Tongue (tissue), 2 donors: ENCODE measurements around the gene ZNF764. TPM values are rescaled to one million over a fixed set of nuclear protein-coding genes. Genes with fewer than 3 reads are reported as not detected.

Source experiments
- DNase-seq: peaks from one replicate; pipeline ENCODE4 v3.0.0-alpha.2; 2015
- total RNA-seq: library from RNA; depleted of rRNA; stranded (reverse); fragments of >200 nt; gene quantifications from one replicate; pipeline ENCODE4 v1.2.3, GENCODE V29; 2014

ZNF764 gene
- total RNA-seq, 1 donor from 2014 or later = 8.0 TPM

GRCh38 chr16:30570636-30571444 is 12.7 kb upstream of the ZNF764 start:
- peak; percentile 68 for DNase-seq

GRCh38 chr16:30569746-30570635 is 11.8 kb upstream of the ZNF764 start:
- no peak for DNase-seq

GRCh38 chr16:30569281-30569680 is 11.1 kb upstream of the ZNF764 start:
- DNase-seq = no peak

- no peak for DNase-seq
Measured at GRCh38 chr16:30567991-30568638, 9.9 kb upstream of the ZNF764 start.

- DNase-seq = no peak
Measured at GRCh38 chr16:30567160-30567990, 9.2 kb upstream of the ZNF764 start.

- DNase-seq = no peak
Measured at GRCh38 chr16:30566531-30566930, 8.4 kb upstream of the ZNF764 start.

GRCh38 chr16:30565984-30566383 is 7.8 kb upstream of the ZNF764 start:
- no peak for DNase-seq

- no peak for DNase-seq
Measured at GRCh38 chr16:30565526-30565925, 7.4 kb upstream of the ZNF764 start.

GRCh38 chr16:30562021-30562420 is 3.8 kb upstream of the ZNF764 start:
- DNase-seq = no peak

- DNase-seq = no peak
Measured at GRCh38 chr16:30561089-30561816, 3.1 kb upstream of the ZNF764 start.

GRCh38 chr16:30559690-30560089 is 1.5 kb upstream of the ZNF764 start:
- DNase-seq = no peak

GRCh38 chr16:30558789-30559377 is 709 bp upstream of the ZNF764 start:
- no peak for DNase-seq

- no peak for DNase-seq
Measured at GRCh38 chr16:30557707-30557956, 542 bp downstream of the ZNF764 start.

GRCh38 chr16:30556125-30556473 is 2.1 kb downstream of the ZNF764 start:
- no peak for DNase-seq

GRCh38 chr16:30555315-30556124 is 2.7 kb downstream of the ZNF764 start:
- no peak for DNase-seq

- DNase-seq = no peak
Measured at GRCh38 chr16:30554557-30555314, 3.4 kb downstream of the ZNF764 start.

- DNase-seq = no peak
Measured at GRCh38 chr16:30553393-30553899, 4.7 kb downstream of the ZNF764 start.

- no peak for DNase-seq
Measured at GRCh38 chr16:30552956-30553355, 5.2 kb downstream of the ZNF764 start.

GRCh38 chr16:30551781-30552180 is 6.4 kb downstream of the ZNF764 start:
- DNase-seq = no peak
